GM12875 (cell line): ENCODE results near the gene FEN1.

ENCODE experiments used
- H3K4me3 ChIP-seq: one replicate; pipeline ENCODE4 v1.5.1; 2011; ENCODE audit warnings: low read depth, low read length, control low read depth
- CTCF ChIP-seq: IDR thresholded peaks from 2 replicates; pipeline ENCODE4 v1.5.1; 2011; ENCODE audit warnings: low read depth, mild to moderate bottlenecking, control low read depth, inconsistent platforms, low read length, moderate library complexity, borderline replicate concordance; ENCODE audit not compliant: insufficient read depth

The FEN1 gene

GRCh38 chr11:61797263-61797944 is 4.7 kb downstream of the FEN1 start:
- TF ChIP-seq CTCF, result peak; percentile 64; the same call in 1 of the 2 replicates
- no peak overlapping the region for H3K4me3 ChIP-seq

GRCh38 chr11:61799665-61800284 is 7.1 kb downstream of the FEN1 start:
- TF ChIP-seq CTCF, result no peak
- no peak overlapping the region for H3K4me3 ChIP-seq

GRCh38 chr11:61800331-61801281 is 7.9 kb downstream of the FEN1 start:
- TF ChIP-seq CTCF, result no peak
- H3K4me3 ChIP-seq, result no peak overlapping the region

GRCh38 chr11:61802605-61803004 is 9.9 kb downstream of the FEN1 start:
- TF ChIP-seq CTCF, result no peak
- no peak overlapping the region for H3K4me3 ChIP-seq

GRCh38 chr11:61803889-61804647 is 11.4 kb downstream of the FEN1 start:
- no peak overlapping the region for H3K4me3 ChIP-seq
- no peak for TF ChIP-seq CTCF

GRCh38 chr11:61805146-61805545 is 12.4 kb downstream of the FEN1 start:
- no peak for TF ChIP-seq CTCF
- no peak overlapping the region for H3K4me3 ChIP-seq
